IPS-18c (cell line): ENCODE data around the gene ALAS1.

ENCODE experiments used
- H3K4me3 ChIP-seq: 2 replicates; pipeline ENCODE4 v1.7.0; 2013; ENCODE audit warnings: low read depth, mild to moderate bottlenecking, low read length, moderate library complexity; ENCODE audit not compliant: insufficient read depth
- H3K9me3 ChIP-seq: one replicate; pipeline ENCODE4 v1.6.1; 2013; ENCODE audit warnings: mild to moderate bottlenecking, low read length, moderate library complexity; ENCODE audit not compliant: control insufficient read depth, insufficient read depth

Gene ALAS1

DNA sequence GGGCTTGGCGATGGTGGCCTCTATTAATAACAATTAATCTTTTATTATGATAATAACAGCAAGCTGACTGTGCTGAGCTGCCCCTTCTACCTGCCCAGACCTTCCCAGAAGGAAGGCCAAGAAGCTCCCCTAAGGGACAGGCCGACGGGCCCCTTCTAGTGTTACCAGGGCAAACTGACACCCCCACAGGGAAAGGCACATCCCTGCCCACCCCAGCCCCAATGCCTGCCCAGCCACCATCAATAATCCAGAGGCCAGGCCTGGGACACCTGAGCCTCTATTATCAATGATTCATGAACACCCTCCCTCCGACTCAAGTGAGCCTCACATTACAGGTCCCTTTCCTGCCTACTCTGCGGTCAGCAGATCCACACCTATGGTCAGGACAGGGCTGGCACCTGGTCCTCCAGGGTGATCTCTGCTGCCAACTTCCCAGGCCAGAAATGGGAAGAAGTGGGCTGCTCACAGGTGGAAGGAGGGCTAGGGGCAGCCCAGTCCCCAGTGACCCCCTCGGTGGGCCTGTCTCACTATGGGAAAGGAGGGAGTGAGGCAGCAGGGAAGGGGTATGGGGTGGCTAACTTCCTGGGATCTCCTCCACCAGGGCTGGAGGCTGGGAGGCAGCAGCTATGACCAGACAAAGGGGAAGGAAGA is 39.2 kb downstream of the ALAS1 start:
- Histone ChIP-seq H3K4me3 (peak overlapping the region; percentile 99; the same call in 1 of the 2 replicates), H3K9me3 (no peaks in the 10 kb centered on the region)

DNA sequence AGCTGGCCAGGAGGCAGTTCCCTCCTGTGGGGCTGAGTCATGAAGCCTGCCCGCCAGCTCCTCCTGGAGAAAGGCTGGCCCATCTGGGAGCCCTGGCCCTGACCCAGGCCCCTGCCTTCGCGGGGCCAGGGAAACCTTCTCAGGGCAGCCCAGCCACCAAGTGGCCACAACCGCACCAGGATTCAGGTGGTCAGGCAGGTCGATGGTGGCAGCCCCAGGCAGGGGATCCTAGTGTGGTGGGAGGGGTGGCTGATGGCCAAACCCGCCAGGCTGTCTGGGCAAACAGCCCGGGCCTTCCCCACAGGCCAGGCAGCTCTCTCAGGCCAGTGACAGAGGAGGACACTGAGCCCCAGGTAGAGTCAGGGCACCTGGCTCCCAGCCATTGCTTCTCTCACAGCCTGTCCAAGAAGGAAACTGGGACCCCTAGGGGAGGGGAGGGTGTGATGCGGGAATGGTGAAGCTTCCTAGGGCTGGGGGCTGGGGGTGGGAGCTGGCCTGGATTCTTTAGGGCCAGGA is 39.8 kb downstream of the ALAS1 start:
- no peaks in the 10 kb centered on the region for H3K9me3 ChIP-seq
- peak overlapping the region; percentile 99 for H3K4me3 ChIP-seq

DNA sequence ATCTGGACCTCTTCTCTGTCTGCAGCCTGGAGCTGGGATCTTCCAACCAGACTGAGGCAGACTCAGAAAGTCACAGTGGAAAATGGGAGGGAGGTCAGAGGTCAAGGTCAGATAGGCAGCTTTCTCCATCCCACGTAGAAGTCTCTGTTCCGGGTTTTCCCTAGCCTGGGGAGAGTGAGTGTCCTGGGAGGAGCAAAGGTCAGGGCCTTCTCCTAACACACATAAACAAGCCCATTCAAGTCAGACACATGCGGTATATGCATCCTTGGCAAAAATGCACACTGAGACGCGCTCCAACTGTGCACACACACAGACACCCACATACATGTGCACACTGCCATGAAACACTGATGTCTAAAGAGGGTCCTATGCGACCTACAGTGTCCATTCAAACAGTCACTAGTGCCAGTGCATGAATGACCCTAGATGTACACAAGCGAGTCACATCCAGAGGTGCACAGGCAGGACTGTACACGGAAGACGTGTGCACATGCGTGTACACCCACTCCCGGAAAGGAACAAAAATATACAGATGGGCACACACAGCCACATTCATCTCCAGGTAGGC is 40.3 kb downstream of the ALAS1 start:
- Histone ChIP-seq H3K4me3 (peak overlapping the region; percentile 99), H3K9me3 (no peaks in the 10 kb centered on the region)

DNA sequence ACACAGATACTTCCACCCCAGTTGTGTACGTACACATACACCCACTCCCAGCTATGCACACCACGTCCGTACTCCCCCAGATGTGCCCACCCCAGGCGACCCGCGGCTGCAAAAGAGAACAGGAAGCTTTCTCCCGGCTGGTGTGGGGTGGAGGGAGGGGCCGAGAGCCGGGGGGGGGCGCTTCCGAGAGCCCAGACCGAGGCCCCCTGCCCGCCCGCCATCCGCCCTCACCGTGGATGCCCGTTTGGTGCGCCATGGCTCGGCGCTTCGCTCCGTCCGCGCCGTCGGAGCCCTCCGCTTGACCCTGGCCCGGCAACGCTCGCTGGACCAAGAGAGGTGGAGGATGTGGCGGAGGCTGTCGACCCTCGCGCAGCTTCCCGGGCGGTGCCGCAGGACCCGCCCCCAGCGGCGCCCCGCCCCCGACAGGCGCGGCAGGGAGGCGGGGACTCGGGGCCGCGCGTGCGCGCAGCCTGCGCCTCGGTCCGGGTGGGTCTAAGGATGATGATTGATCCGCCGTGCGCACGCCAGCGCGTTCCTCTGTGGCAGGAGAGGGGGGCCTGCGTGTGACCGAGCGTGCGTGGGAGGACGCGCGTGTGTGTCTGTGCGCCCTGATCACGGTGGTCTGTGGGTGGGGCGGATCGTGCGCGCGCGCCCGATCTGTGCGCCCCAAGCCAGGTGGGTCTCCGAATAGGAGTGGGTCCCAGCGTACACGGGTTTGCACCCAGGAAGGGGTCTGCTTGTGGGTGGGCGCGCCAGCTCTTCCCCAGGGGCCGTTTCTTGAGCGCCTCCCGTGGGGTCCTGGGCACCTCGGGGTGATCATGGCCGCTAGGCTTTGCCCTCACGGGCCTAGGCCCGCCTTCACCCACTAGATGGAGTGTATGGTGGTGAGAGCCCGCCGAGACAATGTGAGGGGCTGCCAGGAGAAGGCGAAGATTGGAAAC is 41.1 kb downstream of the ALAS1 start, which contains the start of gene TWF2:
TWF2 (minus strand) TSS at position 398 of the 941 bp plus-strand sequence; CDS start at position 256, 142 bp downstream.
- H3K9me3 ChIP-seq = no peaks in the 10 kb centered on the region
- peak within 1 kb of the TSS; percentile 99 for H3K4me3 ChIP-seq

DNA sequence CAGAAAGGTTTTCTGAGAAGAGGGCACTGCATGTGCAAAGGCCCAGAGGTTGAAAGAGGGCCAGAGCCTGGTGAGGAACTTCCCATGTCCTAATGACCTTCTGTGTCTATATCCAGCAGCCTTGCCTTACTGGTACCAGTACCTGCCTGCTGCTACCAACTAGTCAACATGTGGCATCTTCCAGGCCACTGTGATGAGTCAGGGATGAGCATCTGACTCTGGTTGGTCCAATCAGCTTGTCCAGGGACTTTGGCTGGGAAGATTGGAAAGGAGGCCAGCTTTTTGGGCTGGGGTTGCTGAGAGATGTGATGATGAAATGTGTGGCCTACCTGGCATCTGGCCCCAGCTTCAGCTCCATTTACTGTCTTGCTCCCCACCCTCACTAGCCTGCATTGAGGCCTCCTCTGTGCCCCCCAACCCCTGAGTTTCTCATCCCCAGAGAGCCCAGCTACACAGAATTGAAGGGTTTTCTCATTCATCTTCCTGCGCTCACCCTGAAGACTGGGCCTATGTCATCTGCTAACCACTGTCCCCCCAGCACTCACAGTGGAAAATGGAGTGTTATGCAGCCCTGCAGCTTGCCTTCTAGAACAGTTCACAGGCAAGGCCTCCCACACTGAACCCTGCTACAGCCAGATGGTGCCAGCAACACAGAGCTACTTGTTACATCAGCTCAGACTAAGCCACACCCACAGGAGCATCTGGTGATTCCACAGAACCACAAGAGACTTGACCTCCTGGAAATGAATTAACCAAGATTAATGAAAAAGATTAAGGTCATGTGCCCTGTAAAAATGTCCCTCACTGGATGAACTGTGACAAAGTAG is 42.3 kb downstream of the ALAS1 start:
- no peaks in the 10 kb centered on the region for H3K9me3 ChIP-seq
- H3K4me3 ChIP-seq = peak overlapping the region; percentile 99

DNA sequence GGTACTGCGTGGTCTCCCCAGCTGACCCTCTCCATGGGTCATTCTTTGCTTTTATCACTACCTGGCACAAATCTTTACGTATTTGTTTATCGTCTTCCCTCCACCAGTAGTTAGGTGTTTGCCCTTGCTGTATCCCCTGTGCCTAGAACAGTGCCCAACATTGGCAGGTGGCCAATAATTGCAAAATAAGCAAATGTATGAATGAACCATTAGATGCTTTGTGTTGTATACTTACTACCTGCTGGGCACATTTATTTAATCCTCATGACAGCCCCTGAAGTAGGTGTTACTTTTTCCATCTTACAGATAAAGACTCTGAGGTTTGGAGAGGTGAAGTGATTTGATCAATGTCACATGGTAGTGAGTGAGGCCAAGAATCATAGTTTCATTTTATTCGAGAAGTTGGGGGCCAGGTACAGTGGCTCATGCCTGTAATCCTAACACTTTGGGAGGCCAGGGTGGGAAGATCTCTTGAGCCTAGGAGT is 43.0 kb downstream of the ALAS1 start:
- H3K9me3 ChIP-seq = no peaks in the 10 kb centered on the region
- no peak overlapping the region for H3K4me3 ChIP-seq

DNA sequence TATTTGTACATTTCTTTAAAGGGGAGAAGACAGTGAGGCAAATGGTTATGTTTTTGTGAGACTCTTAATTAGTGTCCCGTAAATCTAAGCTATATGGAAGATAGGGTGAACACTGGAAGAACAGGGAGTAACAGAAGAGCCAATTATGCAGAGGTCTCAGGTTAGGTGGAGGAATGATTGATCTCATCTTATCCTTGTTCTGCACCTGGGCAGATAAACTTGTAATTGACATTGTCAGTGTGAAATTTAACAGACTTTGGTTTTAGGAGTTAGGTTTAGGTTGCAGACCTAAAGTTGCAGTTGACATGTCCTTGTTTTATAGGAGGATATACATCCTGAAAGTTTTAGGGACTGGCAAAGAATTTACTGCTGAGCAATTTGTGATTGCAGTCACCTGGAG is 44.1 kb downstream of the ALAS1 start:
- Histone ChIP-seq H3K4me3 (no peak overlapping the region), H3K9me3 (no peaks in the 10 kb centered on the region)

DNA sequence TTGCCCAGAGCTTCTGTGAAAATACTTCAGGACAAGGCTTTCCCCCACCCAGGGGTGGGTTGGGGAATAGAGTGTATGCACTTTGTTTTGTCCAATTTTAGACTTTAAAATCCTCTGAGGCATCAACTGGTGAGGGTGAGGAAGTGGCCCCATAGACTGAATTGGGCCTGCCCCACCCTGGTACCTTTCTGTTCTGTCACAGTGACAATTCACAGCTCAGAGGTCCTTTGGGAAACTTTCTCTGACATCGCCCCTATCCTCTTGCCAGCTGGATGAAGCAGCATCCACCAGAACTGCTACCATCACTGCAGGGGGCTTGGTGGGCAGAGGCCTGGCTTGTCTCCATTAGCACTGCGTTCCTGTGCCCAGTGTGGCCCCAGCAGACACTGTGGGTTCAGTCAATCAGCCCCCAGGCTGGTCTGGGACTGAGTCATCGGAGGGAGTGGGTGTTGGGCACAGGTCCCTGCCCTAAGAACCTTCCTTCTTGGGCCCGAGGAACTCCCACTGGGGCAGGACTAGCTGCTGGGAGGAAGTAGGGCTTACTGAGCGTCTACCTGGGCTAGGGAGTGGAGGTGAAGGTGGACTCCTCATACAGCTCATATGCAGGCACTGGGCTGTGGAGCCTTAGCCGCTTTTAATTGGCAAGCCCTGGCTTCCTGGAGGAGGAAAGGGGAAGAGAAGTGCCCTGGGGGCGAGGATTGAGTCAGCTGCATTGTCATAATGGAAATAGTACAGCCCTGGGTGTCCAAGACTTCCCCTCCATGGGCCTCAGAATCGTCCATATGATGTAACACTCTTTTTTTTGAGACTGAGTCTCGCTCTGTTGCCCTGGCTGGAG is 46.0 kb downstream of the ALAS1 start:
- Histone ChIP-seq H3K4me3 (no peak overlapping the region), H3K9me3 (no peaks in the 10 kb centered on the region)

DNA sequence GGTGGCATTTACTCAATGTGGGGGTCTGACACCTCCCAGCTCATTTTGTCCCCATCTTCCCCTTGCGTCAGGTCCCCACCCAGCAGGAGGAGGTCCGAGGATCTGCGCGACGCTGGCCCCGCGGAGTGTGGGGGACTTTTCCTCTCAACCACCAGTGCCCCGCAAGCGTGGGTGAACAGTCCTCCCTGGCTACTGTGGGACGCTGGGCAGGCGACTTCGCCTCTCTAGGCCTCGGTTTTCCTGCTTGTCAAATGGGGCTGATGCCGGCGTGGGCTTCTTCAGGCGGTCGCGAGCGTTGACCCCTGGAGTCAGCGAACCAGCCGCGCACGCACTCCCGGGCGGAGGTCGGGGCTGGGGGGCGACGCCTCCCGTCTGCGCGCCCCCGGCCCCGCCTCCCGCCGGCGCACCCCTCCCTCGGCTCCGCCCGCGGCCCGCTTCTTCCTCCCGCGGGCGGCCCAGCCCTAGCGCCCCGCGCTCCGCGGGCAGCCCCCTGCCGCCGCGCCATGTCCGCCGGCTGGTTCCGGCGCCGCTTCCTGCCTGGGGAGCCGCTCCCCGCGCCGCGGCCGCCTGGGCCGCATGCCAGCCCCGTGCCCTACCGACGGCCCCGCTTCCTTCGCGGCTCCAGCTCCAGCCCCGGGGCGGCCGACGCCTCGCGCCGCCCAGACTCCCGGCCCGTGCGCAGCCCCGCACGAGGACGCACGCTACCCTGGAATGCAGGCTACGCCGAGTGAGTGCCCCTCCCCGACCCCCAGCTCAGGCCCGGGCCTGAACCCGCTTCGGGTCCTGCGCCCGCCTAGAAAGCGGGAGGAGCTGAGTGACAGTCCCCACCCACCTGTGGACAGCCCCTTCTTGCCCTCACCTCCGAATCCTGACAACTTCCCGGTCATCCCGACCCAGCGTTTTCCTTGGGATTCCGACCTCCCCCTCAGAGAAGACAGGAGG is 47.6 kb downstream of the ALAS1 start, which contains the start of gene PPM1M:
PPM1M (plus strand) TSS at position 438 of the 942 bp plus-strand sequence; CDS start at position 504, 66 bp downstream.
- Histone ChIP-seq H3K9me3 (no peaks in the 10 kb centered on the region), H3K4me3 (peak within 1 kb of the TSS; percentile 58)

DNA sequence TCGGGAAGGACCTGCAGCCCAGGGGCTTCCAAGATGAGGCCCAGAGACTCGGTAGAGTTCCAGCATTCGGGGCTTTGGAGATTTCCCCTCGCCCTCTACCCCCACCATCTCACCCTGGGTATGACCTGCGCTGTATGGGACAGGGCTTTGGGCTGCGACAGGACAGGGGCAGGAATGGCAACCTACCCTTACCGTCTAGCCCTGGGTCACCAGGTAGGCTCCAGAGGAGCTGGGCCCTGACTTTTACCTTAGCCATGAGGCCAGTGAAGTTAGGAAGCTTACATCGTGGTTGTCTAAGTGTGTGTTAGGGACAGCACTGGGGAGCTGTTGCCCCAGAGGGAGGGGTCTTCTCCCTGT is 48.3 kb downstream of the ALAS1 start:
- Histone ChIP-seq H3K4me3 (peak overlapping the region; percentile 58), H3K9me3 (no peaks in the 10 kb centered on the region)

DNA sequence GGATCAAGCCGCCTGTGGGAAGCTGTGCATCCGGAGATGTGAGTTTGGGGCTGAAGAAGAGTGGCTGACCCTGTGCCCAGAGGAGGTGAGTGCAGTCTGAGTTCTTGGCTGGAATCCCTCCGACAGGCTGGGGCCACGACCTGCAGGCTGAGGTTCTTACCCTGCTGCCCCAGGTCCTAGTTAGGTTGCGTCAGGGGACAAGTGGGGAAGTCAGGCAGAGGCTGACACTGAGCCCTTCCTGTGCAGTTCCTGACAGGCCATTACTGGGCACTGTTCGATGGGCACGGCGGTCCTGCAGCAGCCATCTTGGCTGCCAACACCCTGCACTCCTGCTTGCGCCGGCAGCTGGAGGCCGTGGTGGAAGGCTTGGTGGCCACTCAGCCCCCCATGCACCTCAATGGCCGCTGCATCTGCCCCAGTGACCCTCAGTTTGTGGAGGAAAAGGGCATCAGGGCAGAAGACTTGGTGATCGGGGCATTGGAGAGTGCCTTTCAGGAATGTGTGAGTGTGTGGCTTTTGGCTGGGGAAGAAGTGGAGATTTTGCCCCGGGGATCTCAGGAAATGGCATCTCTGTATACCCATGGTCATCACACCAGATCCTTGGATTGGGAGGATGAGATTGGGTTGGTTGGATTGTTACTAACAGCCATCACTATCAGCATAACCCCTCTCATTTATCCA is 48.9 kb downstream of the ALAS1 start:
- Histone ChIP-seq H3K4me3 (no peak overlapping the region), H3K9me3 (no peaks in the 10 kb centered on the region)

DNA sequence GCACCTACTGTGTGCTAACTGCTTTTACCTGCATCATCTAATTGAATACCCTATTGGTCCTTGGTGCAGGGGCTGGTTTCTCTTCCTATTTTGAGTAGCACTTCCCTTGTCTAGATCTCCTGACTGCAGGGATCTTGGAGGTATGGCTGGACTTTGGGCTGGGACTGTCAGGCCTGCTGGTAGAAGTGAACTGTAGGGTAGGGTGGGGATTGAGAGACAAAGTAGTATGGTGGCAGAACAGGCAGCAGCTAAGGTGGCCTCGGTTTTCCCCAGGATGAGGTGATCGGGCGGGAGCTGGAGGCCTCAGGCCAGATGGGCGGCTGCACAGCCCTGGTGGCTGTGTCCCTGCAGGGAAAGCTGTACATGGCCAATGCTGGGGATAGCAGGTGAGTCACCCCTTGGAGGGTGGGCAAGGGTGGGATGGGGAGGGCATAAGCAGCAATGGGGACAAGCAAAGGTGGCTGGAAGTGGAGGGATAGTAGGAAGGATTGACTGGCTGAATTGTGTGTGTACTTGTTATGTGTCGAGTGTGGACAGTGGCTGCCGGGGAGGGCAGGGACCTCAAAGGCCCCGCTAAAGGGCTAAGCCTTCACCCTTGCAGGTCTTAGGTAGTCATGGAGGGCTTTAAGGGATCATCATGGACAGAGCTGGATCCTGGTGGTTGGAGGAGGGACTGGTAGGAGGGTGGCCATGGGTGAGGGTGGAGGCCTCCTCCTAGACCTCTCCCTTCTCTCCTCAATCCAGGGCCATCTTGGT is 49.6 kb downstream of the ALAS1 start:
- no peaks in the 10 kb centered on the region for H3K9me3 ChIP-seq
- H3K4me3 ChIP-seq = no peak overlapping the region

DNA sequence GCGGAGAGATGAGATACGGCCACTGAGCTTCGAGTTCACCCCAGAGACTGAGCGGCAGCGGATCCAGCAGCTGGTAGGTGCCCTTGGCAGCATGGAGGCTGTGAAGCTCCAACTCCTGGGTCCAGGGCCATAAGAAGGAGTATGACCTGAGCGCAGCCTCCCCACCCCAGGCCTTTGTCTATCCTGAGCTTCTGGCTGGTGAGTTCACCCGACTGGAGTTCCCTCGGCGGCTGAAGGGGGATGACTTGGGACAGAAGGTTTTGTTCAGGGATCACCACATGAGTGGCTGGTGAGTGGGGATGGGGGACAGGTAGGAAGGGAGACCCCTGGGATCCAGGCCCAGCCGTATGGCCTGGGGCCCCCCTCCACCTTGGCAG is 50.2 kb downstream of the ALAS1 start:
- Histone ChIP-seq H3K4me3 (no peak overlapping the region), H3K9me3 (no peaks in the 10 kb centered on the region)
